Thyroid gland (tissue), 4 donors: Measurements from ENCODE around the gene PDE11A.

Source experiments
- POLR2A ChIP-seq, 2 donors: fragments of 450-650 bp; IDR thresholded peaks; one replicate each; pipeline ENCODE4 v1.6.1; 2017; ENCODE audit warnings: antibody characterized with exemption in 2 of 2, mild to moderate bottlenecking in 2 of 2, moderate library complexity in 1 of 2
- TF ChIP-seq, protein P1 (sequence below), 6 experiments: fragments of 200-600 bp in 3 of 6; fragments of 450-650 bp in 3 of 6; sonication (generic) in 3 of 6; IDR thresholded peaks; one replicate each; pipeline ENCODE4 v1.5.1; 2016 to 2019; ENCODE audit warnings: antibody characterized with exemption in 6 of 6, mild to moderate bottlenecking in 2 of 6, inconsistent platforms in 1 of 6, moderate library complexity in 1 of 6

- TF ChIP-seq, protein P1, sequence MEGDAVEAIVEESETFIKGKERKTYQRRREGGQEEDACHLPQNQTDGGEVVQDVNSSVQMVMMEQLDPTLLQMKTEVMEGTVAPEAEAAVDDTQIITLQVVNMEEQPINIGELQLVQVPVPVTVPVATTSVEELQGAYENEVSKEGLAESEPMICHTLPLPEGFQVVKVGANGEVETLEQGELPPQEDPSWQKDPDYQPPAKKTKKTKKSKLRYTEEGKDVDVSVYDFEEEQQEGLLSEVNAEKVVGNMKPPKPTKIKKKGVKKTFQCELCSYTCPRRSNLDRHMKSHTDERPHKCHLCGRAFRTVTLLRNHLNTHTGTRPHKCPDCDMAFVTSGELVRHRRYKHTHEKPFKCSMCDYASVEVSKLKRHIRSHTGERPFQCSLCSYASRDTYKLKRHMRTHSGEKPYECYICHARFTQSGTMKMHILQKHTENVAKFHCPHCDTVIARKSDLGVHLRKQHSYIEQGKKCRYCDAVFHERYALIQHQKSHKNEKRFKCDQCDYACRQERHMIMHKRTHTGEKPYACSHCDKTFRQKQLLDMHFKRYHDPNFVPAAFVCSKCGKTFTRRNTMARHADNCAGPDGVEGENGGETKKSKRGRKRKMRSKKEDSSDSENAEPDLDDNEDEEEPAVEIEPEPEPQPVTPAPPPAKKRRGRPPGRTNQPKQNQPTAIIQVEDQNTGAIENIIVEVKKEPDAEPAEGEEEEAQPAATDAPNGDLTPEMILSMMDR (IDR thresholded peaks at IDR 0.05) = no peak
- TF ChIP-seq POLR2A (IDR thresholded peaks at IDR 0.05) = no peak
Measured at GRCh38 chr2:177675350-177675821, 397.2 kb downstream of the PDE11A start.
